ENCODE data around the gene LHX4. TPM values are rescaled to one million over a fixed set of nuclear protein-coding genes. Genes with fewer than 3 reads are reported as not detected.

LHX4 gene
- total RNA-seq, 1 donor from 2014 or later = 0.03 TPM

DNA sequence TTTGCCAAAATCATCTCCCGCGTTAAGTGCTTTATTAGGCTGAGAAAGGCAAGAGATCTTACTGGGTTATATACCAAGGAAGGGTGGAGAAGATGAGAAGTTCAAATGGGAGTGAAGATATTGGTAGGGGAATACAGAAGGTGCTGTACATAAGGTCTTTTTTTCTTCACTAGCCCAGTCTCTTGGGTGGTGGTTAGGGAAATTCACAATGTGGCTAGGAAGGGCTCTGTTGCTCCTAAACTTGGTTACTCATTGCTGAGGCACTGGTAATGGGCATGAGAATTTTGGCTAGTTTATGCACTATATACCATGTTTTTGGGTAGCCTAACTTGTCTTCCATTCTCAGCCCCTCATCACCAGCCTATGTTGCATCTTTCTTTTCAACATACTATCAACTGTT lies 50.6 kb downstream of the LHX4 start:
- intact Hi-C loops (cut with DNase I) = no loop called here

DNA sequence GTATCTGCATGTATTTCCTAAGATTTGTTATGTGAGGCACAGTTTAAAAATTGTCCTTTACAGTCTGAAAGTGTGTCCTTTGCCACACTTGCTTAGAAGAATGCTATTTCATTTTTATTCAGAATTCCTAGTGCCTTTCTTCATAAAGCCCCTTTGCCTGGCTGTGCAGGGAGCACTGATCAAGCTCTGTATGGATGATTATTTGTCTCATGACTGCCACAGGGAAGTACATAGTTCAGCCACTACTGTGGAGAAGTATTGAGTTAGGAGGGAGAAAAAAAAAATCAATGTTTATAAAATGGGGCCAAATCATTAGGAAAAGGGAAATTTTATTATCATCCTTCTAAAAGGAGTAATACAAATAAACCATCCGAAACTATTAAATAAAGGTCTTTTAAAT lies 51.4 kb downstream of the LHX4 start:
- no peak for DNase-seq (ENCODE audit: low spot score)
- intact Hi-C loops (cut with DNase I) = no loop called here

More for the DNA sequence above, 50.6 kb downstream of the LHX4 start:
- no peak for DNase-seq (ENCODE audit: low spot score)

DNA sequence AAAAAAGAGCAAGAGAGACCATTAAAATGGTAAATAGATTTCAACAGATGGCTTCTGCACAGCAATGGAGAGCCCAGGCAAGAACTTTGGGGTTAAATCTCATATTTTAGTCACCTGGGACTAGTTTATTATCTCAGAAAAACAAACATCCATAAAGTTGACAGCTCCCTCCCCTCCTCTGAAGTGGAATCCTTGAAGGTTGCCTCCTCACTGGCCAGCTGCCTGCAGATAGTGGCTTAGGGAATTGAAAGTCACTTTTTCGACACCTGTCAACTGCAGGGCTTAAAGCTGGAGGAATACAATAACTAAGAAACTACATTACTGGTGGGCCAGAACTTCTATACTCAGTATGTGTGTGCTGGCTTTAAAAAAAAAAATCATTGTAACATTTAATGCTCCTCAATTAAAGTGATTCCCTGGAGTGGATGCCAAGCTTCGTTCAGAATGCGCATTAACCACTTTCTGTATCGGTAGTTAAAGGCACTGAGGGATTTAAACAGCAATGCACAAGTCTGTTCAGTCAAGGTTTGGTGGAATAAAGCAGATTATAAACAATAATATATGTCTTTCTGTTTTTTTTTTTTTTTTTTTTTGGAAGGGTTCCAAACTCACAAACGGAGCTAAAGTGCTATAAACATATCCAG lies 52.5 kb downstream of the LHX4 start:
- DNase-seq (ENCODE audit: low spot score) = no peak
- intact Hi-C loops (cut with DNase I) = no loop called here

DNA sequence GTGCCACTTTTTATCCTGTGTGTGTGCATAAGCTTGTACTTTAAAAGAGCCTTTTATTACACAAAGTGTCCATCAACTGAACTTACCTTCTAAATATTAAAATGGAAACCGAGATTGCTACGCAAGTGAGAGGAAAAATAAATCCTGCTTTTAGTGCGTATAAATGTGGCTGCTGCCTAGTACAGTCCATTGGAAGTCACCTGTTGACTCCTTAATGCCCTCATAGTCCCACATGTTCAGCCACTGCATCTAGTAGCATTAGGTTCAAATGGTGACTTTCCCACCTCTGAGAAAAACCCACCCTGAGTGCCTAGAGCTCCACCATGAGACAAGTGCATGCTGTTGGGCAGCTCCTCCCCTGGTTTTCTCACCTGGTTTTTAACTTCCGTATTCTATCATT lies 53.0 kb downstream of the LHX4 start:
- no peak for DNase-seq (ENCODE audit: low spot score)
- intact Hi-C loops (cut with DNase I) = no loop called here

DNA sequence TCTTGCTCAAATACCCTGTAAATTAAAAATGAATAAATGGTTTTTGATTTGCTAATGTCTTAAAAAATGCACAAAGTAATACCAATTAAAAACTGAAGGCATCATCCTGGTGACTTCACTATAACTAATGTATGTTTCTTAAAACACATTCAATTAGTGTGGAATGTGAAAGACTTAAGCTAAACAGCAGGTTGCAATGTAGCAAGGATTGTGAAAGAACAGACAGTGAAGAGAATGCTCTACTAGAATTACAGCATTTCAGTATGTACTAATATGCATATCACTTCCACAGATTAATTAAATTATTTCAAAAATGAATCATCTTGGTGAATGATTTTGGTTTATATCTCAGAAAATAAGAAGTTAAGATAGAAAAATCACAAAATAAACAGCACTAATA lies 56.4 kb downstream of the LHX4 start:
- DNase-seq (ENCODE audit: low spot score) = no peak
- intact Hi-C loops (cut with DNase I) = no loop called here

DNA sequence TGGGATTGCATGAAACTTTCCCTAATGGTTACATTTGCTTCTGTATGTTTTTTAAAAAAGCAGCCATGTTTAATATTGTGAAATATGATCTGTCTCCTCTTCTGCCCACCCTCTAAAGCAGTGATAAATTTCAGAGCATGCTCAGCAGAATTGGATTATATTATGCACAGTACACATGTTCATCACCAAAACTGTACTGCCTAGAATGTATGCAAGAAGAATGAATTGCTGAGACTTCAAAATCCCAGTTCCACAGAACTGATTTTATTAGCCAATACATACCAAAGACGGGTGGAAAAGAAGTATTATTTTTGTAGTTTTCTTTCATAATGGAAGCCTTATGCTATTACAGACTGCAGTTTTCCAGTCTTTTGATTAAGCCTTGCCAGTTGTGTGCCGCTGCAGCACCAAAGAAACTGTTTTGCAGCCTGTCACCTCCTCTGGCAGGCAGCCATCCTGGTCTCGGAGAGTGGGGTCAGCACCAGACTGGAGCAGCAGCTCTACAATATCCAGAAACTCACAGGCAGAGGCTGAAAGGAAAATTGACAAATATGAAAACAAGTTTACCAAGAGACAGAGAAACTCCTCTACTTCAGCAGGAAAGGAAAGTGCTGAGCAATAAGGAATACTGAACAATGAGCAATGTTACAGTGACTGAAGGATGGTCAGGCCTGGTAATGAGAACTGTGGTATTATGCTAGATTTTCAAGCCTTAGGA lies 58.1 kb downstream of the LHX4 start:
- DNase-seq (ENCODE audit: low spot score) = no peak
- intact Hi-C loops (cut with DNase I) = no loop called here

DNA sequence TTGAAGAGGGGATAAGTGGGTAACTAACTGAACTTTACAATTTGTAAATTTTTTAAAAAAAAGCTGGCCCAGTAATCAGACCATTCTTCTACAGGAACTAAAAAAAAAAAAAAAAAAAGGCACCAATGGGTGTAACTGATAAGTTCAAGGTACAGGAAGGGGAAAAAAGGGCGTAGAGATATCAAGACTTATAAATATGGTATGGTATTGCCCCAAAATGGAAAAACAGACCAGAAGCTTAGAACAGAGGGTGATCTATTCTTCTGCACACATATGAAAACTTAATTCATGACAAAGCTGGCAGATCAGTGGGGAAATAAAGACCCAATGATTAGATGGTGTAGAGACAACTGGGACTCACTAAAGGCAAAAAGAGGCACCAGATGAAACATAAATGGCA lies 58.9 kb downstream of the LHX4 start:
- DNase-seq (ENCODE audit: low spot score) = no peak
- intact Hi-C loops (cut with DNase I) = no loop called here

DNA sequence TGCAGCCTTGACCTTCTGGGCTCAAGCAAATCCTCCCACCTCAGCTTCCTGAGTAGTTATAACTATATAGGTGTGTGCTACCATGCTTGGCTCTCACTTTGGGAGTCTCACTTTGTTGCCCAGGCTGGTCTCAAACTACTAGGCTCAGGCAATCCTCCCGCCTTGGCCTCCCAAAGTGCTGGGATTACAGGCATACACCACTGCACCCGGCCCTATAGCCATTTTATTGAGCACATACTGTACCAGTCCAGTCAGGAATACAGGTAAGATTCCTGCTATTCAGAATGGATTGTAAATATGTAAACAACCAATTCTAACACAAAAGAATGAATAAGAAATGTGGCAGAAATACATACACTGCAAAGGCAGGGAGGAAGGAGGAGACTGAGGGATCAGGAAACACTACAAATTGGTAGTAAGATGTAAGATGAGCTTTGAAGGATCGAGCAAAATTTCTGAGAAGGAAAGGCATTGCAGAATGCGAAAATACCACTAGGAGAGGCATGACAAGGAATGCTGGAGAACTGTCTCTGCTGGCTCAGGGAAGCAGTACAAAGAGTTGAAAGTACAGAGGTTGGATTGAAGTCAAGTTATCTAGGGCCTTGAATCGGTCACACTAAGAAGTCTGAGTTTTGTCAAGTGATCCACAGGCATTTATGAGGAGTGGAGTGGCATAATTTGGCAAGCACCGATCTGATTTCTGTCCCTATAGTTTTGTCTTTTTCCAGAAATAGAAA lies 60.4 kb downstream of the LHX4 start:
- intact Hi-C loops (cut with DNase I) = no loop called here

DNA sequence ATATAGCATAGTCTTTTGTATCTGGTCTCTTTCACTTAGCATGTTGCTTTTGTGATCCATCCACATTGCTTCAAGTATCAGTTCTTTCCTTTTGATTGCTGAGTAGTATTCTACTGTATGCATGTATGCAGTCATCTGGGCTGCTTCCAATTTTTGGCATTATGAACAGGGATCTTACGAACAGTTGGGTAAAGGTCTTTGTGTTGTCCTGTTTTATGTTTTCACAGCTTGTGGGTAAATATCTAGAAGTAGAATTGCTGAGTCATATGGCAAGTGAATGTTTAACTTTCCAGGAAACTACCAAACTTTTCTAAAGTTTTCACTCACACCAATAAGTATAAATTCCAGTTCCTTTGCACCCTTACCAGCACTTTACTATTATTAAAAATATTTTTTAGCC lies 60.9 kb downstream of the LHX4 start:
- intact Hi-C loops (cut with DNase I) = no loop called here
- no peak for DNase-seq (ENCODE audit: low spot score)

More for the DNA sequence above, 60.4 kb downstream of the LHX4 start:
- DNase-seq (ENCODE audit: low spot score) = no peak

DNA sequence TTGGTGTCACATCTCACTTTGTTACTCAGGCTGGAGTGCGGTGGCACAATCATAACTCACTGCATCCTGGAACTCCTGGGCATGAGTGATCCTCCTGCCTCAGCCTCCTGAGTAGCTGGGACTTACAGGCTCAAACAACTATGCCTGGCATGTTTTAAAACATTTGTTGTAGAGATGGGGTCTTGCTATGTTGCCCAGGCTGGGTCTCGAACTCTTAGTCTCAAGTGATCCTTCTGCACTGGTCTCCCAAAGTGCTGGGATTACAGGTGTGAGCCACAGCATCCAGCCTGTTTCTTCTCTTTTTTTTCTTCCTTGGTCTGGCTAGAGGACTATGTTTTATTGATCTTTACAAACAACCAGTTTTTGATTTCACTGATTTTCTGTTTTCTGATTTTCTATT lies 64.6 kb downstream of the LHX4 start:
- DNase-seq (ENCODE audit: low spot score) = no peak
- intact Hi-C loops (cut with DNase I) = no loop called here

DNA sequence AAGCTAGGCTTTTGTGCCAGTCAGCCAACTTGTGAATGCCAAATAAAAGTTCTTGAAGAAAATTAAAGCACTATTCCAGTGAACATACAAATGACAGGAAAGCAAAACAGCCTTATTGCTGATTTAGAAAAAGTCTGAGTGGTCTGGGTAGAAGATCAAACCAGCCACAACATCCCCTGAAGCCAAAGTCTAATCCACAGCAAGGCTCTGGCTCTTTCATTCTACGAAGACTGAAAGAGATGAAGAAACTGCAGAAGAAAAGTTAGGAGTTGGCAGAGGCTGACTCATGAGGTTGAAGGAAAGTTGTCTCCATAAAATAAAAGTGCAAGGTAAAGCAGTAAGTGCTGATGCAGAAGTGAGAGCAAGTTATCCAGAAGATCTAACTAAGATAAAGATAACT lies 65.9 kb downstream of the LHX4 start:
- intact Hi-C loops (cut with DNase I) = no loop called here
- DNase-seq (ENCODE audit: low spot score) = no peak

DNA sequence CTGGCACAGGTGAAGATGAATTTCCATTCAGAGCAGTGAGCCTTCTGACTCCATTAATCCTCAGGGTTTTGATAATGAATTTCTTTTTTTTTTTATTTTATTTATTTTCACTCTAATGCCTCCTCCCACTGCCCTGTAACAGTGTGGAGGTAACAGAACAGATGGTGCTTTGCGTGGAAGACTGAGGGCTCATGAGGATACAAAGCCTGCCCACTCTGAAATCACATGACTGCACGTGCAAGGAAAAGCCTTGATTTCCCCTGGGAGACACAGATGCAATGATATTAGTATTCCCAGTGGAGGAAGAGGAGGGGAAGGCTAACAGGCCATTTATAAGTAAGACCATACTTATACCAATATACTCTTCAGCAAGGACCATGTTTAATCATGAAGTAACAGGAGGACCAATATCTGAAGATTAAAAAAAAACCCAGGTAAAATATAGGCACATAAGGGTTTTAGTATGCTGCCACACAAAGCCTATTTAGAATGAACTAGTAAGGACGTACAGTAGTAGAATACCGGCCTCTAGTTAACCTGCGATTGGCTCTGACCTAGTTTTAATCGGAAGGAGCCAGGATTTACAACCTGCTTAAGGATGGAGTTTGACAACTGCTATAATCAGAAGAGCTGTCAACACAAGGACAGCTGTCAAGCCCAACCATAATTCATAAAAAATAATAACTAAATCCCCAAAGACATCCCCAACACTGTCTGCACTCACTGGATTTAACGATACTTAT lies 69.6 kb downstream of the LHX4 start:
- DNase-seq (ENCODE audit: low spot score) = no peak
- intact Hi-C loops (cut with DNase I) = no loop called here

DNA sequence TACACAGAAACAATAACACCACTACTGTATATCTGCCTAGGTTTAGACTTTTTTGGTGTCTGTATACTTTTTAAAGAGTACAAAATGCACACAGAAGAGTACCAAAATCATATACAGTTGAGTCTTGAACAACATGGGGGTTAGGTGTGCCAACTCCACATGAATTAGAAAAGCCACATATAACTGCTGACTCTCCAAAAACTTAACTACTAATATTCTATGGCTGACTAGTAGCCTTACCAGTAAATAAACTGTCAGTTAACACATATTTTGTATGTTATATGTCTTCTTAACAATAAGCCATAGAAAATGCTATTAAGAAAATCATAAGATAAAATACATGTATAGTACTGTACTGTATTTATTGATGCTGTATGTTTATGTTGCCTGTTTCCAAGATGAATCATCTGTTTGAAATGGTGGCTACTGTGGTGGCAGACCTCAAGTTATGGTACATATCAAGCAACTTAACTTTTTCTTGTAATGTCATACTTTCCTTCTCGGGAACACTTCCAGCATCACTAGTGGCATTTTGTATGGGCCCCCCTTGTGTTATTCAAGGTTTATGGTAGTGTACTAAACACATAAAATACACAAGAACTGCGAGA lies 71.2 kb downstream of the LHX4 start:
- intact Hi-C loops (cut with DNase I) = no loop called here
- DNase-seq (ENCODE audit: low spot score) = no peak

DNA sequence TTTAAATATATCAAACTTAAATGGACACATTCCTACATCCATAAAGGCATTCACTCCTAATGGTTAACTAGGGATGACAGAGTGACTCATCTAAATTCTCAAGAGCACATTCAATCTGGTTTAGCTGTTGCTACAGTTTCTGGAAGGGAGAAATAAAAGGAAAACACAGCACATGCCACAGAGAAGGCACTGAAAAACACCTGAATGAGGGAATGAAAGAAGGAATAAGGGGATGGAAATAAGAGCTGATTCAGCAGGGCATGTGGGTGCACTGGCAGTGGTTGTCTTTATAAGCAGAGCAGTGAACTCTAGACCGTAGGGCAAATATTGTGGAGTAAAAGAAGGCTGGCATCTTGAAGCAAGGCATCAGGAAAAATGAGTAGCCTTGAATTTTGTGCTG lies 79.3 kb downstream of the LHX4 start:
- DNase-seq (ENCODE audit: low spot score) = no peak
- intact Hi-C loops (cut with DNase I) = no loop called here

DNA sequence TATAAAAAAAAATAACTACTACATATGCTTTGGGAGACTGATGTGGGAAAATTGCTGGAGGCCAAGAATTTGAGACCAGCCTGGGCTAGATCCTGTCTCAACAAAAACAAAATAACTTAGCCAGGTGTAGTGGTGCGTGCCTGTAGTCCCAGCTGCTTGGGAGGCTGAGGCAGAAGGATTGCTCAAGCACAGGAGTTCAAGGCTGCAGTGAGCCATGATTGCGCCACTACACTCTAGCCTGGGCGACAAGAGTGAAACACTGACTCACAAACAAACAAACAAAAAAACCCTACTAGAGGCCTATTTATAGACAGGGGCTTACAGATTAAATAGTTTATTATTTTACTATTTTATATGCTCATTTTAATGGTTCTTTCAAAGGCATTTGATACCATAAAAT lies 80.0 kb downstream of the LHX4 start:
- intact Hi-C loops (cut with DNase I) = no loop called here
- no peak for DNase-seq (ENCODE audit: low spot score)

DNA sequence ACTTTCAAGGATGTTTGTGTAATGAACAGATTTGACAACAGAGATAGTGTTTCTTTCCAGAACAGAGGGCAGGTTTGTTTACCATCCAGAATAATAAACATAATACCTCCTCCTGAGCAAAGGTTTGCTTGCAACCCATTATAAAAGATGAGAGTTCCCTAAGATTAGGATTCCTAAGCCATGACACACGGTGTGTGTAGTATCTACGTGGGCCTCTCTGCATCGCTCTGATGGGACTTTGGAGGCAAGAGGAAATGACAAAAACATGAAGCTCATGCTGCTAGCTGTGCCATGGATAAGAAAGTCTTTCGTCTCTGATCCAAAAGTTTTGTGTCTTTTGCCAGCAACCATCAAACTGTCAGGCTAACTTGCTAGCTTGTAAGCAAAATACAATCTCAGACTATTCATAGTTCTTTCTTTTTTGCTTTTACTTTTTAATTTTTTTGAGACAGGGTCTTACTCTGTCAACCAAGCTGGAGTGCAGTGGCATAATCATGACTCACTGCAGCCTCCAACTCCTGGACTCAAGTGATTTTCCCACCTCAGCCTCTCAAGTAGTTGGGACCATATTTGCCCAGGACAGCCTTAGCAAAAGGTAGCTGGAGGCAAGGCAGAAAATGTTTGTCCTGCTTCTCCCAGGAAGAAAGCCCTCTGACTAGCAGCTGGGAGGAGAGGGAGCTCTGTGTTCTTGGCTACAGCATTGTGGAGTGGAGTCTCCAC lies 81.1 kb downstream of the LHX4 start:
- intact Hi-C loops (cut with DNase I) = no loop called here
- DNase-seq (ENCODE audit: low spot score) = no peak

DNA sequence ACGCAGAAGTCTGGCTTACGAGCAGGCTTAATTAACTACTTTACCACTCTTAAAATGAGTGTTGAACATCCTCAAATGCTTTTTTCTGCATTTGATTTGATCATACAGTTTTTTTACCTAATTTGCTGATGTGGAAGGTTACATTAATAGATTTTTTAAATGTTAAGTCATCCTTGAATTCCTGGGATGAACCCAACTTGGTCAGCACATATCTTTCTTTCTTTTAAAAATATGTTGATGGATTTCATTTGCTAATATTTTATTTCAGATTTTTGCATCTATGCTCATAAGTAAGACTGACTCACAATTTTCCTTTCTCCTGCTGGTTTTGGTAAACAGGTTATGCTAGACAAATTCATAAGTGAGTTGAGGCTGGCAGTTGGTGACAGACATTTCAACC lies 82.9 kb downstream of the LHX4 start:
- intact Hi-C loops (cut with DNase I) = no loop called here
- no peak for DNase-seq (ENCODE audit: low spot score)

DNA sequence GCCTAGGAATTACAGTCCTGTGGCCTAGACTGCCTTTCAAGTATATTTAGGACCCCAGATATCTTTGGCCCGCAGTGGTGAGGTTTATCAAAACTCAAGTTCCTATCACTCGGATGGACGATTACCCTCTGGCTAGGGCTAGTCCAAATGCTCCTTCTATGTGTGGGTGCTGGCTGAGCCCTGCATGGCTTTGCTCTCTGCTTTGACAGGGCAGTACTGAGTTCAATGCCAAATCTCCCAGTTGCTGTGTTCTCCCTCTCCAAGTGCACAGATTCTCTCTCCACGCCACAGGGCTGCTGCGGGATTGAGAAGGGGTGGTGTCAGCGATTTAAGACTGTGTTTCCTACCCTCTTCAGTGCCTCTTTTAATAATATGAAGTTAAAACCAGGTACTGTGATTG lies 97.0 kb downstream of the LHX4 start:
- intact Hi-C loops (cut with DNase I) = no loop called here

More for the DNA sequence above, 97.0 kb downstream of the LHX4 start:
- DNase-seq (ENCODE audit: low spot score) = no peak
